ENCODE measurements around the gene SERINC2. TPM values are rescaled to one million over a fixed set of nuclear protein-coding genes. Genes with fewer than 3 reads are reported as not detected.

Gene SERINC2
- total and polyA plus RNA-seq, 2 donors: 1.5 to 15.6 TPM

GRCh38 chr1:31372751-31373055, 40.3 kb upstream of the SERINC2 start:
- H3K4me1 ChIP-seq (ENCODE audit: control insufficient read depth in 2 of 2, insufficient read depth in 2 of 2, low read length in 2 of 2): peaks cover 4 to 14% of the 10 kb centered on the region in 2 donors
- no peak for DNase-seq (ENCODE audit: low read depth in 6 of 9, low spot score in 9 of 9)
- H3K27ac ChIP-seq (ENCODE audit: low read depth in 1 of 2, low read length in 1 of 2): no peak overlapping the region
- no peaks in the 10 kb centered on the region for H3K36me3 ChIP-seq (ENCODE audit: control insufficient read depth in 2 of 2, insufficient read depth in 2 of 2, low read length in 1 of 2)
- H3K4me3 ChIP-seq (ENCODE audit: low read length in 2 of 2): peak overlapping the region in 1 of 2 donors; percentile 38
- WGBS: 57% methylated on average over 10 of the region's 10 CpGs
- peaks cover 0 to 15% of the 10 kb centered on the region in 2 donors for H3K27me3 ChIP-seq (ENCODE audit: control insufficient read depth in 2 of 2, insufficient read depth in 1 of 2, low read length in 1 of 2)
- H3K9me3 ChIP-seq (ENCODE audit: control insufficient read depth in 2 of 2, insufficient read depth in 1 of 2, low read length in 1 of 2): peaks cover 0 to 3% of the 10 kb centered on the region in 2 donors

GRCh38 chr1:31373056-31373896, 39.7 kb upstream of the SERINC2 start, which contains the start of gene FABP3:
FABP3 (minus strand) TSS chr1:31373076; CDS start chr1:31373014, 62 bp downstream.
- H3K36me3 ChIP-seq (ENCODE audit: control insufficient read depth in 2 of 2, insufficient read depth in 2 of 2, low read length in 1 of 2): no peaks in the 10 kb centered on the region
- H3K4me3 ChIP-seq (ENCODE audit: low read length in 2 of 2): peak within 1 kb of the TSS; percentile 38 to 43
- H3K9me3 ChIP-seq (ENCODE audit: control insufficient read depth in 2 of 2, insufficient read depth in 1 of 2, low read length in 1 of 2): peaks cover 0 to 3% of the 10 kb centered on the region in 2 donors
- peak in 6 of 9 donors; percentile 15 to 47 (median 24) for DNase-seq (ENCODE audit: low read depth in 6 of 9, low spot score in 9 of 9)
- peak within 1 kb of the TSS in 1 of 2 donors; percentile 64 for H3K27ac ChIP-seq (ENCODE audit: low read depth in 1 of 2, low read length in 1 of 2)
- H3K27me3 ChIP-seq (ENCODE audit: control insufficient read depth in 2 of 2, insufficient read depth in 1 of 2, low read length in 1 of 2): peaks cover 0 to 15% of the 10 kb centered on the region in 2 donors
- 3% methylated on average over 44 of the region's 44 CpGs for WGBS
- peaks cover 4 to 14% of the 10 kb centered on the region in 2 donors for H3K4me1 ChIP-seq (ENCODE audit: control insufficient read depth in 2 of 2, insufficient read depth in 2 of 2, low read length in 2 of 2)

GRCh38 chr1:31373897-31374486, 39.0 kb upstream of the SERINC2 start:
- 39% methylated on average over 11 of the region's 11 CpGs for WGBS
- Histone ChIP-seq H3K27me3 (ENCODE audit: control insufficient read depth in 2 of 2, insufficient read depth in 1 of 2, low read length in 1 of 2) (peaks cover 0 to 15% of the 10 kb centered on the region in 2 donors), H3K4me3 (ENCODE audit: low read length in 2 of 2) (peak overlapping the region; percentile 38 to 43), H3K27ac (ENCODE audit: low read depth in 1 of 2, low read length in 1 of 2) (no peak overlapping the region), H3K9me3 (ENCODE audit: control insufficient read depth in 2 of 2, insufficient read depth in 1 of 2, low read length in 1 of 2) (peaks cover 0 to 3% of the 10 kb centered on the region in 2 donors), H3K36me3 (ENCODE audit: control insufficient read depth in 2 of 2, insufficient read depth in 2 of 2, low read length in 1 of 2) (no peaks in the 10 kb centered on the region), H3K4me1 (ENCODE audit: control insufficient read depth in 2 of 2, insufficient read depth in 2 of 2, low read length in 2 of 2) (peaks cover 4 to 14% of the 10 kb centered on the region in 2 donors)
- peak in 1 of 9 donors; percentile 45 for DNase-seq (ENCODE audit: low read depth in 6 of 9, low spot score in 9 of 9)

GRCh38 chr1:31374511-31375196, 38.4 kb upstream of the SERINC2 start:
- peaks cover 0 to 3% of the 10 kb centered on the region in 2 donors for H3K9me3 ChIP-seq (ENCODE audit: control insufficient read depth in 2 of 2, insufficient read depth in 1 of 2, low read length in 1 of 2)
- no peak overlapping the region for H3K27ac ChIP-seq (ENCODE audit: low read depth in 1 of 2, low read length in 1 of 2)
- H3K4me1 ChIP-seq (ENCODE audit: control insufficient read depth in 2 of 2, insufficient read depth in 2 of 2, low read length in 2 of 2): peaks cover 4 to 14% of the 10 kb centered on the region in 2 donors
- DNase-seq (ENCODE audit: low read depth in 6 of 9, low spot score in 9 of 9): no peak
- H3K36me3 ChIP-seq (ENCODE audit: control insufficient read depth in 2 of 2, insufficient read depth in 2 of 2, low read length in 1 of 2): no peaks in the 10 kb centered on the region
- 95% methylated on average over 7 of the region's 7 CpGs for WGBS
- no peak overlapping the region for H3K4me3 ChIP-seq (ENCODE audit: low read length in 2 of 2)
- peaks cover 0 to 15% of the 10 kb centered on the region in 2 donors for H3K27me3 ChIP-seq (ENCODE audit: control insufficient read depth in 2 of 2, insufficient read depth in 1 of 2, low read length in 1 of 2)

- 94% methylated on average over 8 of the region's 8 CpGs for WGBS
- Histone ChIP-seq H3K9me3 (ENCODE audit: control insufficient read depth in 2 of 2, insufficient read depth in 1 of 2, low read length in 1 of 2) (peaks cover 0 to 3% of the 10 kb centered on the region in 2 donors), H3K4me3 (ENCODE audit: low read length in 2 of 2) (no peak overlapping the region), H3K27me3 (ENCODE audit: control insufficient read depth in 2 of 2, insufficient read depth in 1 of 2, low read length in 1 of 2) (peaks cover 0 to 15% of the 10 kb centered on the region in 2 donors), H3K27ac (ENCODE audit: low read depth in 1 of 2, low read length in 1 of 2) (no peak overlapping the region), H3K36me3 (ENCODE audit: control insufficient read depth in 2 of 2, insufficient read depth in 2 of 2, low read length in 1 of 2) (no peaks in the 10 kb centered on the region), H3K4me1 (ENCODE audit: control insufficient read depth in 2 of 2, insufficient read depth in 2 of 2, low read length in 2 of 2) (peaks cover 4 to 14% of the 10 kb centered on the region in 2 donors)
- DNase-seq (ENCODE audit: low read depth in 6 of 9, low spot score in 9 of 9): no peak
Observed at GRCh38 chr1:31376375-31377134, 36.5 kb upstream of the SERINC2 start.

- Histone ChIP-seq H3K27me3 (ENCODE audit: control insufficient read depth in 2 of 2, insufficient read depth in 1 of 2, low read length in 1 of 2) (peaks cover 0 to 14% of the 10 kb centered on the region in 2 donors), H3K36me3 (ENCODE audit: control insufficient read depth in 2 of 2, insufficient read depth in 2 of 2, low read length in 1 of 2) (no peaks in the 10 kb centered on the region), H3K27ac (ENCODE audit: low read depth in 1 of 2, low read length in 1 of 2) (no peak overlapping the region), H3K4me3 (ENCODE audit: low read length in 2 of 2) (no peak overlapping the region), H3K9me3 (ENCODE audit: control insufficient read depth in 2 of 2, insufficient read depth in 1 of 2, low read length in 1 of 2) (peaks cover 0 to 3% of the 10 kb centered on the region in 2 donors), H3K4me1 (ENCODE audit: control insufficient read depth in 2 of 2, insufficient read depth in 2 of 2, low read length in 2 of 2) (peaks cover 4 to 14% of the 10 kb centered on the region in 2 donors)
- 99% methylated on average over 3 of the region's 3 CpGs for WGBS
- no peak for DNase-seq (ENCODE audit: low read depth in 6 of 9, low spot score in 9 of 9)
Observed at GRCh38 chr1:31377364-31377863, 35.6 kb upstream of the SERINC2 start.

GRCh38 chr1:31378001-31378400, 35.0 kb upstream of the SERINC2 start:
- H3K27me3 ChIP-seq (ENCODE audit: control insufficient read depth in 2 of 2, insufficient read depth in 1 of 2, low read length in 1 of 2): peaks cover 3 to 8% of the 10 kb centered on the region in 2 donors
- H3K9me3 ChIP-seq (ENCODE audit: control insufficient read depth in 2 of 2, insufficient read depth in 1 of 2, low read length in 1 of 2): peaks cover 0 to 3% of the 10 kb centered on the region in 2 donors
- no peak overlapping the region for H3K27ac ChIP-seq (ENCODE audit: low read depth in 1 of 2, low read length in 1 of 2)
- peaks cover 2 to 9% of the 10 kb centered on the region in 2 donors for H3K4me1 ChIP-seq (ENCODE audit: control insufficient read depth in 2 of 2, insufficient read depth in 2 of 2, low read length in 2 of 2)
- H3K36me3 ChIP-seq (ENCODE audit: control insufficient read depth in 2 of 2, insufficient read depth in 2 of 2, low read length in 1 of 2): no peaks in the 10 kb centered on the region
- no peak for DNase-seq (ENCODE audit: low read depth in 6 of 9, low spot score in 9 of 9)
- no peak overlapping the region for H3K4me3 ChIP-seq (ENCODE audit: low read length in 2 of 2)

GRCh38 chr1:31380181-31380580, 32.8 kb upstream of the SERINC2 start:
- peaks cover 0 to 3% of the 10 kb centered on the region in 2 donors for H3K9me3 ChIP-seq (ENCODE audit: control insufficient read depth in 2 of 2, insufficient read depth in 1 of 2, low read length in 1 of 2)
- H3K27ac ChIP-seq (ENCODE audit: low read depth in 1 of 2, low read length in 1 of 2): no peak overlapping the region
- H3K27me3 ChIP-seq (ENCODE audit: control insufficient read depth in 2 of 2, insufficient read depth in 1 of 2, low read length in 1 of 2): peaks cover 0 to 3% of the 10 kb centered on the region in 2 donors
- WGBS: 94% methylated on average over 3 of the region's 3 CpGs
- DNase-seq (ENCODE audit: low read depth in 6 of 9, low spot score in 9 of 9): no peak
- no peak overlapping the region for H3K4me3 ChIP-seq (ENCODE audit: low read length in 2 of 2)
- no peaks in the 10 kb centered on the region for H3K4me1 ChIP-seq (ENCODE audit: control insufficient read depth in 2 of 2, insufficient read depth in 2 of 2, low read length in 2 of 2)
- no peaks in the 10 kb centered on the region for H3K36me3 ChIP-seq (ENCODE audit: control insufficient read depth in 2 of 2, insufficient read depth in 2 of 2, low read length in 1 of 2)

Measured in thymus (tissue), 11 donors.